Measurements from ENCODE around the gene ASCL4. TPM values are rescaled to one million over a fixed set of nuclear protein-coding genes. Genes with fewer than 3 reads are reported as not detected.
A peak's percentile ranks its signal among the peaks of the same experiment; 100 is the strongest.

ASCL4 gene
- polyA plus RNA-seq, 3 donors from 2014 or later, result not detected

DNA sequence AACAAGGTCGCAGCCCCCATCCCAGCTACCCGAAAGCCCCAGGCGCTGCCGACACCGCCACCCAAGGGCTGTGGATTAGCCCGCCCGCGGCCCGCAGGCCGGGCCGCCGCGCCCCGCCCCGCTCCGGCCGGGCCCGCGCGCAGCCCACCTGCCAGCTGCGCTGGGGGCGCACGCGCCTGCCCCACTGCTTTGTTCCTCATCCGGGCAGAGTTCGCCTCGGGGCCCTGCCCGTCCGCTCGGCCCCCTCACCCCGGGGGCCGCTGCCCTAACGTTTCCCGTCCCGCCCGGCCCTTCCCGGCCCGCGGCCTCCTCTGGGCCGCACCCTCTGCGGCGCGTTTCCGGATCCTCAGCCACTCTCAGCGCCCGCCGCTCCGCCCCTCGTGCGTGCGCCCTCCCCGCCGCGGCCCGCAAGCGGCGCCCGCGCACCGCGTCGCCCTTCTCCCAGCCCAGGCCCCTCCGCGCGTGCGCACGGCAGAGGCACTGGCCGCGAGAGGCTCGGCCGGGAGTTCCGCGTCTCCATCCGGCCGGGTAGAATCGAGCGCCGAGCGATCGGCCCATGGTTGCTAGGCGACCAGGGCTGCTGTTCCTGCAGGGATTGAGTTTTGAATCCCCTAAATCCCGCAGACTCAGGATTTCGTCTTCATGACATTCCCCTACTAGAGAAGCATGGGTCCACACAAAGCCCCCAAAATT, 13.5 kb upstream of the ASCL4 start, which contains the start of gene PRDM4:
Gene PRDM4, minus strand, starts transcription at position 329 of the 693 bp plus-strand sequence. CDS start 622 bp downstream, outside the sequence.
- peaks cover 35 to 42% of the 10 kb centered on the region in 2 donors for H3K4me1 Mint-ChIP-seq
- peak within 1 kb of the TSS; percentile 82 to 94 (median 92) for H3K27ac Mint-ChIP-seq
- H3K4me3 Mint-ChIP-seq, result peak within 1 kb of the TSS; percentile 84 to 93 (median 88)
- H3K27me3 Mint-ChIP-seq (ENCODE audit: low read depth in 3 of 3), result peaks cover 3 to 13% (median 7%) of the 10 kb centered on the region in 3 donors
- H3K36me3 Mint-ChIP-seq, result peaks cover 0 to 6% (median 0%) of the 10 kb centered on the region in 3 donors
- H3K9me3 Mint-ChIP-seq, result no peaks in the 10 kb centered on the region
- DNase-seq, result peak; percentile 92 to 96 (median 95)

DNA sequence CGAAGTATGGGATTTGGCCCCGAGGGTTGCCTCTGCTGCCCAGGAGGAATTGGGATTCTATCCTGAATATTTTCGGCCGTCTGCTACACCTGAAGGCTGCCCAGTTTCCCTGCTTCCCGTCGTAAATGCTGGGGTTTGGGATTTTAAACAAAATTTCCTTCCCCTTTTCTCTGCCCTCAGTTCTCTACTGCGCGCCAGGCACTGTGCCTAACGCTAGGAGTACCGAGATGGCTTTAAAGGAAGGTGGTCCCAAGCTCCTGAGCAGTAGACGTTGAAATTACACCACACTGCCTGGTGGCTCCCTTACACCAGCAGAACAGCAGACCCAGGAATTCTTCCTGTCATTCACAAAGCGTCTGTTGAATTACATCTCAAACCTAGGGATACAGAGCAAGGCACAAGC, 13.0 kb upstream of the ASCL4 start:
- peak overlapping the region; percentile 84 to 93 (median 86) for H3K4me3 Mint-ChIP-seq
- H3K9me3 Mint-ChIP-seq, result no peaks in the 10 kb centered on the region
- H3K27ac Mint-ChIP-seq, result peak overlapping the region; percentile 79 to 94 (median 92)
- H3K36me3 Mint-ChIP-seq, result peaks cover 0 to 3% (median 0%) of the 10 kb centered on the region in 3 donors
- H3K4me1 Mint-ChIP-seq, result peaks cover 35 to 42% of the 10 kb centered on the region in 2 donors
- H3K27me3 Mint-ChIP-seq (ENCODE audit: low read depth in 3 of 3), result peaks cover 3 to 13% (median 7%) of the 10 kb centered on the region in 3 donors
- no peak for DNase-seq

DNA sequence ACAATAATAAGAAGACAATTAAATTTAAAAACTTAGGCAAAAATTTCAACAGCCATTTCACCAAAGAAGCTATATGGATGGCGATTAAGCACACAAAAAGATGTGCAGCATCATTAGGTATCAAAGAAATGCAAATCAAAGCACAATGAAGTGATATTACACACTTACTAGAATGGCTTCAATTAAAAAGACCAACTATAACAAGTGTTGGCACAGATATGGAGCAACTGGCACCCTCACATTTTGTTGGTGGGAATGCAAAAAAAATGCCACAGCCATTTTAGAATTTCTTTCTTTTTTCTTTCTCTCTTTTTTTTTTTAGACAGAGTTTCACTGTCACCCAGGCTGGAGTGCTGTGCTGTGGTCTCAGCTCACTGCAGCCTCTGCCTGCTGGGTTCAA, 11.6 kb upstream of the ASCL4 start:
- no peak overlapping the region for H3K4me3 Mint-ChIP-seq
- H3K9me3 Mint-ChIP-seq, result no peaks in the 10 kb centered on the region
- no peaks in the 10 kb centered on the region for H3K36me3 Mint-ChIP-seq
- peaks cover 7 to 13% (median 8%) of the 10 kb centered on the region in 3 donors for H3K27me3 Mint-ChIP-seq (ENCODE audit: low read depth in 3 of 3)
- H3K27ac Mint-ChIP-seq, result peak overlapping the region in 1 of 6 donors; percentile 91
- no peak for DNase-seq
- H3K4me1 Mint-ChIP-seq, result peaks cover 30 to 34% of the 10 kb centered on the region in 2 donors

DNA sequence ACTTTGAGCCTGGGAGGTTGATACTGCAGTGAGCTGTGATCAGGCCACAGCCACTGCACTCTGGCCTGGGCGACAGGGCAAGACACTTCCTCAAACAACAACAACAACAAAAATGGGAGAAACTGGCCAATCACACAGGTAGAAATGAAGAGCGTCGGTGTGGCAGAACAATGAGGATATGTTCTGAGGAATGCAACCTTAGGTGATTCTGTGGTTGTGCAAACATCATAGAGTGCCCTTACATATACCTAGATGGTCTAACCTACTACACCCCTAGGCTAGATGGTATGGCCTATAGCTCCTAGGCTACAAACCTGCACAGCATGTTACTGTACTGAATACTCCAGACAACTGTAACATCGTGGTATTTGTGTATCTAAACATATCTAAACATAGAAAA, 9.9 kb upstream of the ASCL4 start:
- Mint-ChIP-seq H3K4me3 (no peak overlapping the region), H3K4me1 (peaks cover 16 to 18% of the 10 kb centered on the region in 2 donors), H3K27ac (no peak overlapping the region), H3K27me3 (ENCODE audit: low read depth in 3 of 3) (peaks cover 7 to 10% (median 8%) of the 10 kb centered on the region in 3 donors), H3K36me3 (no peaks in the 10 kb centered on the region), H3K9me3 (no peaks in the 10 kb centered on the region)
- DNase-seq, result no peak

DNA sequence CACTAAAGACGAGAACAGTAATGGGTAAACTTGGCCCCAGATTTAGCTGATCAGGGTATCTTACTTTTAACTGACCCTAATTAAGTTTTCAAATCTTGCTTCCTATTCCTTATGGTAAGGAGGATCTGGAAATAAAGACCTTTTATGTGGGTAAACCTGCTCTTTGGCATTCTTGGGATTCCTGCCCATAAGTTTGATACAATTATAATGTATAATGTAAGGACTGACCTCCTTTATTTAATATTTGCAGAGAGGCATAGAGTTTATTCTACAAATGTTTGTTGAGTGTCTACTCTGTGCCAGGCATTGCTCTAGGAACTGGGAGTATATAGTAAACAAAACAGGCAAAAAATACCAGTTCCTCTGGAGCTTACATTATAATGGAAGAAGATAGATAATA, 9.2 kb upstream of the ASCL4 start:
- peaks cover 9 to 11% of the 10 kb centered on the region in 2 donors for H3K4me1 Mint-ChIP-seq
- no peak for DNase-seq
- peaks cover 7 to 9% (median 8%) of the 10 kb centered on the region in 3 donors for H3K27me3 Mint-ChIP-seq (ENCODE audit: low read depth in 3 of 3)
- H3K27ac Mint-ChIP-seq, result no peak overlapping the region
- no peaks in the 10 kb centered on the region for H3K36me3 Mint-ChIP-seq
- H3K4me3 Mint-ChIP-seq, result no peak overlapping the region
- H3K9me3 Mint-ChIP-seq, result no peaks in the 10 kb centered on the region

DNA sequence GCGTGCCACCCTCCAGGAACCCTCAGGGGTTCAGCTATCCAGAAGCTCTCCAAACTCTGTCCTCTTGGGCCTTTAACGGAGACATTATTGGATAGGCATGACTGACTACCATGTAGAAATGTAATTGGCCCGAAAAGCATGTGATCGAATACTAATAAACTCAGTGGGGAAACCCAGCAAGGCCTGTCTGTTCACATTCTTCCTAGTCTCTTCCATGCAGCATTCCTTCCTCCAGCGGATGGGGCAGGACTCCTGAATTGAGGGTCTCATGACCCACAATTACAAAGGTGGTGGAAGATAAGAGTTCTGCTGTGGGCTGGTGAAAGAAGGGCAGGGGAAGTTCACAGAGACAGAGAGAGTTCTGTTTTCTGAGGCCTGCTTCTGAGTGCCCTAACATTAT, 7.0 kb upstream of the ASCL4 start:
- H3K4me1 Mint-ChIP-seq, result no peaks in the 10 kb centered on the region
- H3K9me3 Mint-ChIP-seq, result no peaks in the 10 kb centered on the region
- H3K4me3 Mint-ChIP-seq, result no peak overlapping the region
- no peak overlapping the region for H3K27ac Mint-ChIP-seq
- DNase-seq, result no peak
- H3K27me3 Mint-ChIP-seq (ENCODE audit: low read depth in 3 of 3), result peaks cover 2 to 5% (median 5%) of the 10 kb centered on the region in 3 donors
- H3K36me3 Mint-ChIP-seq, result no peaks in the 10 kb centered on the region

DNA sequence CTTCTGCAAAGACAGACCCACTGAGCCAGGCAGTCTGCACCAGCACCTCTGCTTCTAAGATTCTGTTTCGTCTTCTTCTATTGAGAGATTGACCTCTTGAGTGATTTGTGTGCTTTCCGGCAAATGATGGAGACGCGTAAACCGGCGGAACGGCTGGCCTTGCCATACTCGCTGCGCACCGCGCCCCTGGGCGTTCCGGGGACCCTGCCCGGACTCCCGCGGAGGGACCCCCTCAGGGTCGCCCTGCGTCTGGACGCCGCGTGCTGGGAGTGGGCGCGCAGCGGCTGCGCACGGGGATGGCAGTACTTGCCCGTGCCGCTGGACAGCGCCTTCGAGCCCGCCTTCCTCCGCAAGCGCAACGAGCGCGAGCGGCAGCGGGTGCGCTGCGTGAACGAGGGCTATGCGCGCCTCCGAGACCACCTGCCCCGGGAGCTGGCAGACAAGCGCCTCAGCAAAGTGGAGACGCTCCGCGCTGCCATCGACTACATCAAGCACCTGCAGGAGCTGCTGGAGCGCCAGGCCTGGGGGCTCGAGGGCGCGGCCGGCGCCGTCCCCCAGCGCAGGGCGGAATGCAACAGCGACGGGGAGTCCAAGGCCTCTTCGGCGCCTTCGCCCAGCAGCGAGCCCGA, 703 bp downstream of the ASCL4 start:
- H3K27me3 Mint-ChIP-seq (ENCODE audit: low read depth in 3 of 3), result peaks cover 9 to 32% (median 22%) of the 10 kb centered on the region in 3 donors
- DNase-seq, result no peak
- H3K4me1 Mint-ChIP-seq, result peaks cover 11 to 18% of the 10 kb centered on the region in 2 donors
- no peaks in the 10 kb centered on the region for H3K9me3 Mint-ChIP-seq
- H3K36me3 Mint-ChIP-seq, result no peaks in the 10 kb centered on the region
- H3K27ac Mint-ChIP-seq, result no peak overlapping the region
- H3K4me3 Mint-ChIP-seq, result peak overlapping the region in 1 of 5 donors; percentile 51

DNA sequence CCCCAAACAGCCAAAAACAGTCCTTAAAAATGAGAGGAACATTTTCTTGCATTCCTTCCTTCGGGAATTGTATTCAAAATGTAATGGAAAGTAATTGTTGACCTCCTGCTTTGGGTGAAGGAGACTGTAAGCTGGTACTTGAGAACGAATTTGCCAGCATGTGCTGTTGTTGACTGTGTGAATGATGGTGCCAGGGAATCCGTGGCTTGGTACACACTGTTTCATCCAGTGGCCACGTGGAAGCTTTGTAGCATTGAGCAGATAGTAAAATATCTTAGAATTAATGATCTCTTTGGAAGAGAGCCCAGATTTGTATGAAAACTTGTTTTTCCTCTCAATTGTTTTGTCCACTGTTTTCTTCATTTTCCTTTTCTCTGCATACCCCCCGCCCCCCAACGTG, 1.7 kb downstream of the ASCL4 start:
- Mint-ChIP-seq H3K4me3 (peak overlapping the region in 1 of 5 donors; percentile 3), H3K27ac (no peak overlapping the region), H3K36me3 (no peaks in the 10 kb centered on the region), H3K4me1 (peaks cover 11 to 18% of the 10 kb centered on the region in 2 donors), H3K27me3 (ENCODE audit: low read depth in 3 of 3) (peaks cover 9 to 32% (median 22%) of the 10 kb centered on the region in 3 donors), H3K9me3 (no peaks in the 10 kb centered on the region)
- DNase-seq, result no peak

DNA sequence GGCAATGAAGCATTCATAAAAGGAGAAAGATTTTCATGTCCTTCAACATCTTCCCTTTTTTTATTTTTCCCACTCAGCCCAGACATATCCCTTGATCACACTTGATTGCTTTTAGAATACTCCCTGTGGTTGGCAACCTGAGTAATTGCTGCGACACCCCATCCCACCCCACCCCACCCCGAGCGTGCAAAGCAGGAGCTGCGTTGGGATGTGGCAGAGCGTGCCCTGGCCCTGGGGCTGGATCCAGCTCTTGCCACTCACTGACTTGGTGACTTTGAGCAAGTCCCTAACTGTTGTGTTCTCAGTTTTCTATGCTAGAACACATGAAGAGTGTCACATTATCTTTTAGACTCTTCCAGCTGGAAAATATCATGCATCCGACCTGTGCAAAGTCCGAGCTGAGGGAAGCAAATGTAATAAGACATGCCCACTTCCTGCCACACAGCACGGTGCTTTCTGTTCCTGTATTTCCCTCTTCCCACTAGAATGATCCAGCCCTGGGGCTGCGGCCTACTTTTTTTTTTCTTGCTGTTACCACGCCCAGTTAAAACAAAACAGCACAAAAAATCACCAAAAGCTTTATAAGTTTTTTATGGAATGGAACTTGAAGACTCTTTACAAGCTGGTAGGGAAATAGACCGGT, 4.0 kb downstream of the ASCL4 start:
- Mint-ChIP-seq H3K27me3 (ENCODE audit: low read depth in 3 of 3) (peaks cover 6 to 33% (median 22%) of the 10 kb centered on the region in 3 donors), H3K4me3 (no peak overlapping the region), H3K27ac (no peak overlapping the region), H3K4me1 (peaks cover 11 to 17% of the 10 kb centered on the region in 2 donors), H3K9me3 (no peaks in the 10 kb centered on the region), H3K36me3 (no peaks in the 10 kb centered on the region)
- no peak for DNase-seq

DNA sequence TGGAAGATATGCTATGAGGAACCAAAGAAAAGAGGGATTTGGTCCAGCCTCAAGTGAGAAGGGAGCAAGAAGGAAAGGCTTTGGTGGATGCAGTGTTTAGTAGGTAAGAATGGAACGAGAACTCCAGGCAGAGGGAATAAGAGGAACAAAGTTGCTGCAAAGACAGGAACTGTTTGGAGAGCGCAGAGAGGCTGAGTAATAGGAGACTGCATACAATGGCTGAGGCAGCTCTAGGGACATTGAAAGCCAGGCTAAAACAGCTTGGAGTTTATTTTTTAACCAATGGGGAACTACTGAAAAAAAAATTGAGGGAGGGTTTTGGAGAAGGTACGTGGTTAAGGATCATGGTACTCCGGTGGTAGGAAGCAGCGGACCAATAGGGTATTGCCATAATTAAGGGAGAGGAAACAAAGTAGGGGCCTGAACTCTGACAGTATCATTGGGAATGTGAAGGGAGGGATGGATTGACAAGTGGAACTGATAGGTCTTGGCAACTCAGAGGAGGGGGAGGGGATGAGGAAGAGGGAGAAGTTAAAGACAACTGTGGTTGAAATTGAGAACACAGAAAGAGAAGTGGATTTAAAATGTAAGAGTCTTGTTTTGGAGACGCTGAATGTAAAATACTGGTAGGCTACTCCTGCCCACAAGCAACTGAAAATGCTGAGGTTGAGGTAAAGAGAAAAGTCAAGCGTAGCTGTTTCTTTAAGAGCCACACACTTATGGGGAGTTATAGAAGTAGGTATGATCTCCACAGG, 4.8 kb downstream of the ASCL4 start:
- Mint-ChIP-seq H3K4me1 (peaks cover 6 to 9% of the 10 kb centered on the region in 2 donors), H3K36me3 (no peaks in the 10 kb centered on the region), H3K9me3 (no peaks in the 10 kb centered on the region), H3K27me3 (ENCODE audit: low read depth in 3 of 3) (peaks cover 5 to 26% (median 18%) of the 10 kb centered on the region in 3 donors), H3K27ac (no peak overlapping the region), H3K4me3 (no peak overlapping the region)
- DNase-seq, result no peak

DNA sequence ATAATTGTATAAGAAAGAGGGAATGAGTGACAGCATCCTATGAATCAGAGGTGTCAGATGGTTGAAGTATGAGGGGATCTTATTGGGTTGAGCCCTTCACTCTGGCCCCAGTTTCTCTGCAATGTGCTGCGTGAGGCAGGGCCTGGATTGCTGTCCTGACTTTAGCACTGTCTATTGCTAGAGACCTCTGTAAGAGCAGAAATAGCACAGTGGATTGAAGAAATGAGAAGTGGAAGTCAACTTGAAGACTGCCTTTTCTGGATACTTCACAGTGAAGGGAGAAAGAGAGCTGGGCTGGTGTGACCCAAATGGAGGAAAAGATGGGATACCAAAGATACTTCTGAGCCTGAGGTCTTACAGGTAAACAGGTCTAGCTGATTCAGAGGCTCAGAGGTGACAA, 5.8 kb downstream of the ASCL4 start:
- Mint-ChIP-seq H3K9me3 (no peaks in the 10 kb centered on the region), H3K4me3 (no peak overlapping the region), H3K27me3 (ENCODE audit: low read depth in 3 of 3) (peaks cover 4 to 20% (median 14%) of the 10 kb centered on the region in 3 donors), H3K36me3 (no peaks in the 10 kb centered on the region), H3K27ac (no peak overlapping the region), H3K4me1 (no peaks in the 10 kb centered on the region)
- no peak for DNase-seq

DNA sequence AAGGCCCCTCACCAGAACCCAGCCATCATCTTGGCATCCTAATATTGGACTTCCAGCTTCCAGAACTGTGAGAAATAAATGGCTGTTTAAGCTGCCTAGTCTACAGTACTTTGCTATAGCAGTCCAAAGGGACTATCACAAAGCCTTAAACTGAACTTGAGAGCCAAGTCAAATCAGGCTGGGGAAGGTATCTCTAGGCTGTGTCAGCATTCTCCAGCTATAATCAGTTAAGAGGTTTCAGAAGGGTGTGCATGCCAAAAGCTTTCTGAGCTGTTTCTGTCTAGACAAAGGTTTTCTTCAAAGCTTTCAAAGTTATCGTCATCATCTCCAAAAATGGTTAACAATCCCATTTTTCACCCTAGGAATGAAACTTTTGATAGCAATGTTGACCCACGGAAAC, 7.6 kb downstream of the ASCL4 start:
- peaks cover 3 to 16% (median 13%) of the 10 kb centered on the region in 3 donors for H3K27me3 Mint-ChIP-seq (ENCODE audit: low read depth in 3 of 3)
- DNase-seq, result no peak
- H3K27ac Mint-ChIP-seq, result no peak overlapping the region
- H3K9me3 Mint-ChIP-seq, result no peaks in the 10 kb centered on the region
- no peaks in the 10 kb centered on the region for H3K36me3 Mint-ChIP-seq
- H3K4me1 Mint-ChIP-seq, result no peaks in the 10 kb centered on the region
- H3K4me3 Mint-ChIP-seq, result no peak overlapping the region

Measured in immature natural killer cell (primary cell).